Vagina (tissue), 2 donors: ENCODE results near the gene UQCRH.

Experiments
- POLR2A ChIP-seq, 2 donors: fragments of 450-650 bp; IDR thresholded peaks; one replicate each; pipeline ENCODE4 v1.6.1; 2017; ENCODE audit warnings: antibody characterized with exemption in 2 of 2, mild to moderate bottlenecking in 2 of 2, moderate library complexity in 2 of 2
- TF ChIP-seq, protein P1 (sequence below), 3 experiments: fragments of 450-650 bp in 2 of 3; fragments of 200-600 bp in 1 of 3; sonication (generic) in 1 of 3; IDR thresholded peaks; one replicate each; pipeline ENCODE4 v1.5.1; 2017 to 2019; ENCODE audit warnings: antibody characterized with exemption in 3 of 3, mild to moderate bottlenecking in 2 of 3, moderate library complexity in 2 of 3

- TF ChIP-seq, protein P1, sequence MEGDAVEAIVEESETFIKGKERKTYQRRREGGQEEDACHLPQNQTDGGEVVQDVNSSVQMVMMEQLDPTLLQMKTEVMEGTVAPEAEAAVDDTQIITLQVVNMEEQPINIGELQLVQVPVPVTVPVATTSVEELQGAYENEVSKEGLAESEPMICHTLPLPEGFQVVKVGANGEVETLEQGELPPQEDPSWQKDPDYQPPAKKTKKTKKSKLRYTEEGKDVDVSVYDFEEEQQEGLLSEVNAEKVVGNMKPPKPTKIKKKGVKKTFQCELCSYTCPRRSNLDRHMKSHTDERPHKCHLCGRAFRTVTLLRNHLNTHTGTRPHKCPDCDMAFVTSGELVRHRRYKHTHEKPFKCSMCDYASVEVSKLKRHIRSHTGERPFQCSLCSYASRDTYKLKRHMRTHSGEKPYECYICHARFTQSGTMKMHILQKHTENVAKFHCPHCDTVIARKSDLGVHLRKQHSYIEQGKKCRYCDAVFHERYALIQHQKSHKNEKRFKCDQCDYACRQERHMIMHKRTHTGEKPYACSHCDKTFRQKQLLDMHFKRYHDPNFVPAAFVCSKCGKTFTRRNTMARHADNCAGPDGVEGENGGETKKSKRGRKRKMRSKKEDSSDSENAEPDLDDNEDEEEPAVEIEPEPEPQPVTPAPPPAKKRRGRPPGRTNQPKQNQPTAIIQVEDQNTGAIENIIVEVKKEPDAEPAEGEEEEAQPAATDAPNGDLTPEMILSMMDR (IDR thresholded peaks at IDR 0.05): no peak
- TF ChIP-seq POLR2A (IDR thresholded peaks at IDR 0.05): no peak
These were observed 31.6 kb downstream of the UQCRH start for GRCh38 chr1:46335081-46335480.
